ENCODE results near the gene KLF12.

Gene KLF12

GRCh38 chr13:74134221-74134776, at the start of gene KLF12:
KLF12 (minus strand) TSS chr13:74134404.
- no peak for DNase-seq

GRCh38 chr13:74182491-74182890, 48.3 kb upstream of the KLF12 start:
- no peak for DNase-seq

GRCh38 chr13:74174810-74175209, 40.6 kb upstream of the KLF12 start:
- no peak for DNase-seq

- DNase-seq, result no peak
These were observed 39.6 kb upstream of the KLF12 start for GRCh38 chr13:74173822-74174221.

DNA sequence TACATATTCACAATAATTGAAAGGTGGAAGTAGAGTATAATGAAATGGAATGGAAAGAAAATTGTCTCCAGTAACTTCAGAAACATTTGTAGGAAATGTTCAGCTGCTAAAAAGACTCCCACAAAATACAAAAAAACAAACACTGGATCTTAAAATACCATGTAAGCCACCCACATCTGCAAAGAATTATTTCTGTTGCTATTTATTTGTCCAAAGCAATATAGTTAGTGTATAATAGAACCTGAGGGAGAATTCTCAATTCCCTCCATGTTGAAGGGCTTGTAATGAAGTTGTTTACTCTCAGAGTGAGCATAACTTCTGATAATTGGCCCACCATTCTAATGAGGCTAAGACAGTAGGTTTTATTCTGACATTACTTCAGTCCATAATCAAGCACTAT, 37.4 kb upstream of the KLF12 start:
- DNase-seq, result no peak

- DNase-seq, result no peak
These were observed 35.5 kb upstream of the KLF12 start for GRCh38 chr13:74169676-74170075.

- no peak for DNase-seq
These were observed 34.1 kb upstream of the KLF12 start for GRCh38 chr13:74168263-74168675.

- no peak for DNase-seq
These were observed 32.2 kb upstream of the KLF12 start for GRCh38 chr13:74166261-74167004.

DNA sequence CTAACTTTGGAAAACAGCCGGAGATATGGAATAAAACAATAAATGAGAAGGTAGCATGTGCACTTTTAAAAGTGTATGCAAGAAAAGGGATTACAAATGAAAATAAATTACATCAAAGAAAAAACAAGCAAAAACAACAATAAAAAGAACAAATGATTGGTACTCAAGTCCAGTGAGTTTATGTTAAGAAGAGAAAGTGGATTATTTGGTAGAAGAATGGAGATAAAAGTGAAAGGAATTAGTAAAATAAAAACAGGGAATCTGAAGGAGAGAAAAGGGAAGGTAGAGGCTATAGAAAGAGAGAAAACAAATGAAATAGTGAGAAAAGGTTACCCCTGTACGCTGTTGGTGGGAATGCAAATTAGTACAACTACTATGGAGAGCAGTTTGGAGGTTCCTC, 28.6 kb upstream of the KLF12 start:
- DNase-seq, result no peak

DNA sequence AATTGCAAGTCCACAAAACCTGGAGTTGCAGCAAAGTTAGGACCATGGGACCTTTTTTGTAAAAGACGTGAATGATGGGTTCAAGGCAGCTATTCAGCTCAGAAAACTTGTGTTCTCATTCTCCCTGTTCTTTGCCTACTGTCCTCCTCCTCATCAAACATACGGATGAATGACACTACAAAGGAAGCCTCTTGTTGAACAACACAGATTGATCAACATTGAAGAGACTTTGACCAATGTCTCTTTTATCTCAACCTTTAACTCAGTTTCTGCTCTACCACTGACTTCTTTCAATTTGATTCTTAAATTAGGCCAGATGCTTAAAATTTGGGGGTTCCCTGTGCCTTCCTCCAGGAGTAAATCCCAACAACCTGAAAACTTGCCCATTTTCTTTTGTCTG, 27.9 kb upstream of the KLF12 start:
- DNase-seq, result no peak

DNA sequence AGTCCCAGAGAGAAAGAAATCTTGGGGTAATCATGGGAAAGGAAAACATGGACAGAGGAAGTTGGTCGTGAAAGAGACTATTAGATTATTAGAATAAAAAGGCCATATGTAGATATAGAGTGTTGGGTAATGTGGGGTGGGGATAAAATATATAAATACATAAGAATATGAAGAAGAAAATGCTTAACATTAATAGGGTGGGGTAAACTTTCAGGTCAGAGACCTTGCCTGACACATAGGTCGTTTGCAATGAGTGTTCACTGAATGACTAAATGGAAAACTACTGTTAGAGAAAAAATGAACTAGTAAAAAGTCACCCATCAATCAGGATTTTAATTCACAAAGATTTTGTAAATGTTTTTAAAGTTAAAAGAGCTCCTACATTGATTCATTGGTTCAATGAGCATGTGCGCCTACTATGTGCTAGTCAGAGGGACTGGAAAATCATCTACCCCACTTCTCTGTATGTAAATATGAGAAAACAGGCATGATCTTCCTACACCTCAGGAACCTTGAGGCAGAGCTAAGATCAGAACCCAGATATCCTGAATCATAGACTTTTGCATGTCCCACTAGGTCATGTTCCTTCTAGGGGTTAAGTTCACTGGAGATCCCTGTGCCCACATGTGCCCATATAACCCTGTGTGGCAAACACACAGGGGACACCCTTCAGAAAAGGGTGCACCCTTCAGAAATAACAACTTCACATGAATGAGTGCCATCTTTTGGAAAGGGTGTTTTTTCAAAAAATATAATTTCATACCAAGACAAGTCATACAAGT, 24.6 kb upstream of the KLF12 start:
- no peak for DNase-seq

GRCh38 chr13:74158028-74158427, 23.8 kb upstream of the KLF12 start:
- no peak for DNase-seq

DNA sequence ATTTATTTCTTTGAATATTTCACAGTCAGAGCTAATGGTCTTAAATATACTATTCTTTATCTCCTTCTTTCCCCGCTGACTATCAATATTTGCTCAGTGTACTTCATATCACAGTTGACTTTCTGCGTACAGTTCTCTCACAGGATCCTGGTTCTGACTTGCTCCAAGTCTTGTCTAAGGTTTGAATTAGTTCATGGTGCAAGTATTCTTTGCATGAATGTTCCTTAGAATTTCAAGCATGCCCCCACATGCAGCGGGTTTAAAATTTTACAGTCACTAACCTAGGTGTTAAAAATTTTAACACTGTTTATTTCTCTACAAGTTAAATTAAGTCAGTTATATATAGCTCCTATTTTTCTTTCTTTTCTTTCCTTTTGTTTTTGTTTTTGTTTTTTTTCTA, 20.8 kb upstream of the KLF12 start:
- no peak for DNase-seq

- no peak for DNase-seq
These were observed 19.1 kb upstream of the KLF12 start for GRCh38 chr13:74153316-74153715.

DNA sequence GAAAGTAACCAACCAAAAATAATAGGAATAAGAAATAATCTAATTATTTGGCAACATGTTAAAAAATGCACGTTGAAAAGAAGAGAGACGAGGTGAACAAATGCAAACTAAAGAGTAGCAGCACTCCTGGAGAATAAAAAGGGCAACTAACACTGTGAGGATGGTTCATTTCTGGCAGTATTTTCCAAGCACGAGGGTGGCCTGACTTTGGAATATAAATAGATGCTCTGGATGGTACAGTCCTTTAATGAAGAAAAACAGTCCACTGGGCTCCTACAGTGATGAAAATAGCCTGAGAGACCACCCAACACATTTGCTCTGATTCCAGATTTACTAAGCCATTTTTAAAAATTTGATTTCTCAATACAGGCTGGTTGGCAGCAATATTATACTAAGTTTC, 17.7 kb upstream of the KLF12 start:
- DNase-seq, result no peak

GRCh38 chr13:74148352-74148751, 14.1 kb upstream of the KLF12 start:
- no peak for DNase-seq

DNA sequence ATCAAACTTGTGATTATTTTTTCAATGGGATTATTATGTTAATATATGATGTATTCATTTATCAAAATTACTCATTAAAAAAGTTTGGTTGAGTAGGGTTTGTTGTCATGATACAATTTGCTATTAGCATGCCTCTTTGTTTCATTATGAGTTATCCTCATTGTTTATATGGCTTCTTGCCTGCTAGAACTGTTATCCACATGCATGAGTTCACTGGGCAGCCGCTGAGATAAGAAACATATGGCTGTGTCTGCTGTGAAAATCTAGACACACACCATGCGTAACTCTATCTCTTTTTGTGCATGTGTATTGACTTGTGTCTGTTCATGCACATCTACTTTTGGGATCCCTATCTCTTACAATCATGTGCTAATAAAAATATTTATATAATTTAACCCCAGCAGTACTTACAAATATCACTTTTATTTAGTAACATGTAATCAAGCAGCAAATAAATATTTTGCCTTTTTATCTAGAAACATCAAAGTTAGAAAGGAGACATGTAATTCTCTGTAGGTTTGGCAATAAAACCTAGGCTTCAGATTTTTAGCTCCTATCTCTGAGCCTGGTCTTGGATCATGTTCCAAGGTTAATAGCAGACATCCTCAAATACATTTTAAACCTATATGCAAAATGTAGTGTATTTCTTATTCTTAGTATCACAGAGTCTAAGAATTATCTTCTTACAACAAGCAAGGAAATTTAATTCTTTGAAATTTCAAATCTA, 11.2 kb upstream of the KLF12 start:
- no peak for DNase-seq

DNA sequence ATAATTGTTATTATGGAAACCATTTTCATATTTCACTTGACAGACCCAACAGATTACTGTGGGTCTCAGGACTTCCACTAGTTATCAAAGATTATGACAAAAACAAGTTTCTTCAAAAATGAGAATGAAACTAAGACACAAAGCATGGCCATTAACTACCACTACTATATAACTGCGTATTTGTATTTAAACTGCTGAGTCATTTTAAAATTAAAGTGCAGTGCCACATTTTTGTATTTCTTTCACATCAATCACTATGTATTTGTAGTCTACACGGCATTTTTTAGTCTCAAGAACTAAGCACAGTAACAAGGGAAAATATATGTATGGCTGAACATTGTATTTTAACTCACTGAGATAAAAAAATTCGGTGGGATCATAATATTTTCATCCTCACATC, 10.1 kb upstream of the KLF12 start:
- no peak for DNase-seq

GRCh38 chr13:74142257-74142656, 8.1 kb upstream of the KLF12 start:
- no peak for DNase-seq

GRCh38 chr13:74138241-74138640, 4.0 kb upstream of the KLF12 start:
- no peak for DNase-seq

DNA sequence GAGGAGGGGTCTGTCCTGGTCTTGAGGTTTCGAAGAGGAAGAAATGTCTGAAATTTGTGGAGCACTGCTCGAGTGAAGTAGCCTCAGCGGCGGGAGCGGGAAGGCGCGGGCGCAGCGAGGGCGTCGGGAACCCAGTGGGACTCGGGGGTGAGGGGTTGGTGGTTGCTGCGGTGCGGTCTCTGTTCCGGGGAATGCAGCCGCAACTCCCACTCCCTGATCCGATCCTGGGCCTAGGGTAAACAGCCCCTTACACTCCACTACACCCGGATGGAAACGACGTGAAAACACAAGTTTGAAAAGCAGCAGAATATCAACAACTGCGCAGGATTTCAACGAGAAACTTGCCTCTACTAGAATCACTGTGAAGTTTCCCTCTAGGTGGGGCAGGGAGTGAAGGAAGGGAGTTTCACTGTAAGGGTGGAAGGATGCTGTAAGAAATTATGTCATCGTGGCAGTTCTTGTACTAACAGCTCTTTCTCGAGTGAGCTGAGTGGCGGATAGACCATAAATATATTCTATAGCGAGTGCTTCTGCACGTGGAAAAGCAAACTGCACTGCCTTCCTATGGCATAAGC, 2.0 kb upstream of the KLF12 start:
- peak in 1 of 2 donors; percentile 16 for DNase-seq

DNA sequence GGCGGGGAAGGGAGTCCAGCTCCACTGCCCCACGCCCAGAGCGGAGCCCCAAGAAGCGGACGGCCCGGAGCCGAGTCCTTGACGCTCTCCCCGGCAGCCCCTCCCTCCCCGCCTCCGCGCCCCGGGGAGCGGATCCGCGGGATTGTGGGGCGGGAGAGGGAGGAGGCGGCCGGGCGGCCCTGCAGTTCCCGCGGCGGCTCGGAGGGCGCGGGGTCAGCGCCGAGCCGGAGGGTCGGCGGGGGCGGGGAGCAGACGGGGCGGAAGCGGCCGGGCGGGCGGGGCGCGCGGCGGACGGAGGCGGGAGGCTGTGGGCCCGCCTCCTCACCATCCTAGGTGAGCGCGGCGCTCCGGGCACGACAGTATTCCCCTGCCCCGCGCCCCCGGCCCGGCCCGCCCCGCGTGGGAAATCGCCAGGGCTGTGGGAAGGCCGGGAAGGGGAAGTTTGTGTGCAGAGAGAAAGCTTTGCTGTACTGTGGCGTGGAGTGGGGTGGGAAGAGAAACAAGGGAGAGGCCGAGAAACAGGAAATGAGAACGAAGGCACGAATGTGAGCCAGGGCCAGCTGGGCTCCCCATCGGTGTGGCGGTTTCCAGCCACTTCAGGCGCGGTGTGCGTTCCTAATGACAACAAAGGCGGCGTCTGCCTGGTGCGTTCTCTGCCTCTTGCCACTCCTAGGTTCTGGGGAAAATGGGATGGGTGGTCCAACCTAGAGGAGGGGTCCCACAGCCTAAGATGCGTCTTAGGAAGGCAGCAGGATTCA, 1.3 kb upstream of the KLF12 start:
- DNase-seq, result peak in 1 of 2 donors; percentile 59
